Left kidney (tissue), 2 donors: ENCODE results near the gene ZCCHC8. TPM values are rescaled to one million over a fixed set of nuclear protein-coding genes. Genes with fewer than 3 reads are reported as not detected.
A peak's percentile ranks its signal among the peaks of the same experiment; 100 is the strongest.

Experiments
- DNase-seq: peaks from one replicate; pipeline ENCODE4 v3.0.0-alpha.2; 2013
- polyA plus RNA-seq: library from polyadenylated mRNA; unstranded; fragments of 120-200 nt; gene quantifications from one replicate; pipeline ENCODE4 v1.2.1, GENCODE V29; 2013; ENCODE audit not compliant: insufficient read length

ZCCHC8 gene
- polyA plus RNA-seq, 1 donor = 57.2 TPM

DNA sequence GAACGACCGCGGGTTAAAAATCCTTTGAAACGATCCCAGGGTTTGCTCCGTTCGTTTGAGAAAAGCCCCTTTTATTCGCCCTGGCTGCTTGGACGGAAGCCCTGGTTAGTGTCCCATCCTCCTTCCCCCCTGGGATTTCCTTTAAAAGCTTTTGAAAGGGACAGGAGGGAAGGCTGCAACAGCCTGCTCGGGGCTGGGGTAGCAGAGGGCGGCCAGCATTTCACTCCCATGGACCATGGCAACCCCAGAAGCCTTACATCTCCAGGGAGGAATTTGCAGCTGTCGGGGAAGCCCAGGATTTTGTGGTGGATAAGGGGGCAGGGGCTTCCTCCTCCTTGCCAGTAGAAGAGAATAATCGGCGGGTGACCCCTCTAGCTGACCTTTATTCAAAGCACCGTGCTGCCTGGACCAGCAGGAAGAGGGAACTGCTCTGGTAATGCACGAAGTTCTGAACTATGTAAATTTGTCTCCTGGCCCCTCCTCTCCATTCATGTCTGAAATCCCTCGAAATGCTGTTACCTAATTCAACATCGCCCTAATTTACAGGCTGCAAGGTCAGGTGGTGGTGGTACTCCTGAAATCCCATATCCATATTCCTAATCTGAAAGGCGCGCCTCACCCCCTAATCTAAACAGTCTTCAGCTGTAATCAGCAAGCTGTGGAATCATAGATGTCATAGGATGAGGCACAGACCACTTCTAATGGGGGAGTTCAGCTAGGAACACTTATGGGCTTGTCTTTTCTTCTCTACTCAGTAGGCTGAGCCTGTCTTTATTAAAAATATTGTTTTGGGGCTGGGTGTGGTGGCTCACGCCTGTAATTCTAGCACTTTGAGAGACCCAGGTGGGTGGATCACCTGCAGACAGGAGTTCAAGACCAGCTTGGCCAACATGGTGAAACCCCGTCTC lies 77.2 kb downstream of the ZCCHC8 start:
- DNase-seq = peak; percentile 28

DNA sequence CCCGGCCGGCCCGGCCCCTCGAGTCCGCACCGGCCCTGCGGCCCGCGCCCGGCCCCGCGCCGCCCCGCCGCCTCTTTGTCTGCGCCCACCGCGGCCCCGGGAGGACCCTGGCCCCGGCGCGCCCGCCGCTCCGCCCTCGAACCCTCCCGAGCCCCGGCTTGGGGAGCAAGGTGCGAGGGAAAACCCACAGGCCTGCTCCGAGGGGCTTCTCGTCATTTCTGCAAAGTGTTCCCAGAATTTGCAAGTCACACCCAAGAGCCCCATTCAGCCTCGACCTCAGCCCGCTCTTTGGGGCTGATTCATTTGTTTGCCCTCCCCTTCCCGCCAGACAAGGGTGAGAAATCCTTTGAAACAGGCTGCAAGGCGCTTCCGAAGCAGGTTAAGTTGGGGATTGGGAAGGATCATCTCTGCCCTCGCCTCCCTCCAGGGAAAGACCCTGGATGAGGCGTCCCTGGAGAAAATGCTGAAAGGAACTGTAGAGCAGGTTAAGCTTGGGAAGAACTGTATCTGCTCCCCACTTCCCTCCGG lies 77.9 kb downstream of the ZCCHC8 start:
- DNase-seq = peak; percentile 26

DNA sequence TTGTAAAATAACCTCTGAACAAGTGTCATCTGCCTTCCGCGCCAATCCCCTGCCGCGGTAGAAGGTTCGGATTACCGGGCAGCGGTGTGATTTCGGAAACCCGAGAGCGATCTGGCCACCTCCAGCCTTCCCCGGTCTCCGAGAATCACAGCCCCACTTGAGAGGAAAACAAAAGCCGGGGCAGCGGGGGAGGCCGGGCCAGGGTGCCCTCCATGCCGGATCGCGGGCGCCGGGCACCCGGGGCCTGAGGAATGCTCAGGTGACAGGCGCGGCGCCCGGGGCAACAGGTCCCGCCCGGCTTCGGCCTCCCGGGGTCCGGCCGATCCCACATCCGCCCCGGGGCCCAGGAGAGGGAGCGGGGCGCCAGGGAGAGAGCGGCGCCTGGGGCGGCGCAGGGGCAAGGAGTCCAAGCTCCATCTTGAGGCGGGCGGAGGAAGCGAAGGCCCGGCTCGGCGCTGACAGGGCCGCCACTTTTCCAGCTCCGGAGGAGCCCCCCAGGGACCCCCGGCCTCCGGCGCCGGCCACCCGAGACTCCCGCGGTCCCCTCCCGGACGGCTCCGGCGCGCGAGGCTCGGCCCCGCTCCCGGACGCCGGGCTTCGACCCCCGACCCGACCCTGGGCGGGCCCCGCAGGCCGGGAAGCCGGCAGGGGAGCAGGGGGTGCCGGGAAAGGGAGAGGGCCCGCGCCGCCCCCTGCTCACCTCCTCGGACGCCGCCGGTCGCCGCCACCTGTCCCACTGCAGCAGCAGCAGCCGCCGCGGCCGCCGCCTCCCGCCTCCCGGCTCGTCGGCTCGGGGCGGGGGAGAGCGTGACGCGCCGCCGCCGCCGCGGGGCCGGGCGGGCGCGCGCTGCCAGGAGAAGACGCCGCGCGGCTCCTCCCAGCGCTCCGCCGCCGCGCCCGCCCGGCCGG lies 78.7 kb downstream of the ZCCHC8 start, which contains the start of gene CLIP1:
Gene CLIP1, minus strand, starts transcription at position 849 of the 909 bp plus-strand sequence. CDS start 42,217 bp downstream, outside the sequence.
- peak; percentile 50 for DNase-seq

Other genes with a start within 250 kb of the ZCCHC8 start
- gene VPS33A, start 234.4 kb downstream of the ZCCHC8 start, polyA plus RNA-seq = 20.8 TPM
- 50.4 TPM for gene CLIP1, start 78.3 kb downstream of the ZCCHC8 start, polyA plus RNA-seq
- 262 TPM for gene RSRC2, start 26.0 kb upstream of the ZCCHC8 start, polyA plus RNA-seq
- gene KNTC1, start 26.3 kb upstream of the ZCCHC8 start, polyA plus RNA-seq = 80.0 TPM
- gene HCAR2, start 202.4 kb upstream of the ZCCHC8 start, polyA plus RNA-seq = 0.57 TPM
- 0.30 TPM for gene HCAR3, start 215.9 kb upstream of the ZCCHC8 start, polyA plus RNA-seq
- 3.0 TPM for gene HCAR1, start 229.9 kb upstream of the ZCCHC8 start, polyA plus RNA-seq